Transverse colon (tissue), 4 donors: Measurements from ENCODE around the gene GDF7. TPM values are rescaled to one million over a fixed set of nuclear protein-coding genes. Genes with fewer than 3 reads are reported as not detected.

ENCODE experiments used
- DNase-seq: peaks from one replicate; pipeline ENCODE4 v3.0.0-alpha.2; 2019
- H3K27ac ChIP-seq, 4 donors: fragments of 200-600 bp; sonication (generic); 2 replicates each; pipeline ENCODE4 v1.5.1; 2016 to 2018; ENCODE audit warnings: inconsistent platforms in 4 of 4
- H3K27me3 ChIP-seq: fragments of 200-600 bp; sonication (generic); 2 replicates; pipeline ENCODE4 v1.5.1; 2017; ENCODE audit warnings: inconsistent platforms
- H3K36me3 ChIP-seq, 4 donors: fragments of 200-600 bp; sonication (generic); 2 replicates each; pipeline ENCODE4 v1.5.1; 2017 to 2019; ENCODE audit warnings: inconsistent platforms in 4 of 4
- H3K4me1 ChIP-seq, 4 donors: fragments of 200-600 bp; sonication (generic); 2 replicates each; pipeline ENCODE4 v1.5.1; 2017 to 2020; ENCODE audit warnings: inconsistent platforms in 4 of 4
- H3K4me3 ChIP-seq, 4 donors: fragments of 200-600 bp; sonication (generic); 1 replicate in 1 of 4; 2 replicates in 3 of 4; pipeline versions ENCODE4 v1.5.1 to v1.6.1; 2017 to 2019; ENCODE audit warnings: inconsistent platforms in 4 of 4
- H3K9me3 ChIP-seq, 2 donors: fragments of 200-600 bp; sonication (generic); 2 replicates each; pipeline ENCODE4 v1.5.1; 2017 to 2019; ENCODE audit warnings: inconsistent platforms in 2 of 2
- CTCF ChIP-seq, 5 experiments: fragments of 200-600 bp in 3 of 5; fragments of 450-650 bp in 2 of 5; sonication (generic) in 3 of 5; IDR thresholded peaks; 1 replicate in 2 of 5; 2 replicates in 3 of 5; pipeline ENCODE4 v1.5.1; 2016 to 2017; ENCODE audit warnings: antibody characterized with exemption in 5 of 5, inconsistent platforms in 3 of 5, mild to moderate bottlenecking in 2 of 5, moderate library complexity in 1 of 5
- EP300 ChIP-seq: sonication (generic); formaldehyde crosslinking; IDR thresholded peaks from one replicate; pipeline ENCODE4 v1.6.1; 2017; ENCODE audit warnings: antibody characterized with exemption, low read depth
- POLR2A ChIP-seq: fragments of 450-650 bp; IDR thresholded peaks from one replicate; pipeline ENCODE4 v1.6.1; 2016; ENCODE audit warnings: antibody characterized with exemption, mild to moderate bottlenecking, moderate library complexity
- POLR2AphosphoS5 ChIP-seq, 3 donors: sonication (generic); formaldehyde crosslinking; IDR thresholded peaks; one replicate each; pipeline ENCODE4 v1.6.1; 2016; ENCODE audit warnings: antibody characterized with exemption in 3 of 3
- WGBS, 2 donors: methylation state at CpG; one replicate each; pipeline ENCODE4 v1.1.5; 2018; ENCODE audit warnings: low coverage in 1 of 2; 5-methylcytosine and 5-hydroxymethylcytosine counted together
- in situ Hi-C, 4 donors: fragments of 200-750 bp; cut with MboI; loops; one replicate each; pipeline versions ENCODE4 v1.15.0 to v1.15.1; 2017; ENCODE audit warnings: low sequenced_read_pairs in 3 of 4, low pct_ligation_motif_present in 1 of 4, low pct_unique_long_range_greater_than_20kb in 1 of 4
- intact Hi-C: fragments of 100-400 bp; cut with DNase I; formaldehyde crosslinking; loops from one replicate; pipeline ENCODE4 v1.15.1; 2023; ENCODE audit warnings: low total_unique reads
- total RNA-seq, 4 donors: library from RNA; depleted of rRNA; stranded (reverse); fragments of >200 nt; gene quantifications; one replicate each; pipeline ENCODE4 v1.1.0, GENCODE V29; 2016

Gene GDF7
- total RNA-seq, 4 donors from 2014 or later, result 0.20 to 1.1 (median 0.58) TPM

GRCh38 chr2:20642055-20642971 lies 24.6 kb upstream of the GDF7 start:
- intact Hi-C loops, result loop anchor here (5.0 kb wide), 1 partner anchor 265 kb away; no protein-coding TSS in a partner anchor
- in situ Hi-C loops, result loop anchor here in 3 of 4 donors (10.0 to 25.0 kb wide), 4 partner anchors 205 to 755 kb away; partner anchors contain the start of gene RHOB (in 1 of the 3)
- 45% methylated on average over 21 of the region's 26 CpGs; no CpG with 5 or more reads in 1 of the 2 donors for WGBS, 2 donors
- Histone ChIP-seq H3K4me3 (no peak overlapping the region), H3K27me3 (no peaks in the 10 kb centered on the region), H3K9me3 (no peaks in the 10 kb centered on the region), H3K4me1 (peaks cover 0 to 14% (median 10%) of the 10 kb centered on the region in 4 donors), H3K36me3 (no peaks in the 10 kb centered on the region), H3K27ac (peak overlapping the region; percentile 64 to 88 (median 85))
- TF ChIP-seq CTCF (IDR thresholded peaks at IDR 0.05) (peak; percentile 87 to 95 (median 92)), POLR2AphosphoS5 (IDR thresholded peaks at IDR 0.05) (no peak)
- DNase-seq, result peak; percentile 82

- no peak for DNase-seq
- Histone ChIP-seq H3K4me1 (peaks cover 0 to 16% (median 15%) of the 10 kb centered on the region in 4 donors), H3K4me3 (no peak overlapping the region), H3K36me3 (no peaks in the 10 kb centered on the region), H3K27me3 (no peaks in the 10 kb centered on the region), H3K9me3 (no peaks in the 10 kb centered on the region), H3K27ac (peak overlapping the region in 2 of 4 donors; percentile 83 to 88)
- 83 to 90% methylated on average over 1 to 7 of the region's 7 CpGs for WGBS, 2 donors
- TF ChIP-seq CTCF (IDR thresholded peaks at IDR 0.05), result no peak
- no peak for TF ChIP-seq EP300
- TF ChIP-seq POLR2A, result no peak
- no peak for TF ChIP-seq POLR2AphosphoS5 (IDR thresholded peaks at IDR 0.05)
- in situ Hi-C loops, result loop anchor here in 3 of 4 donors (10.0 to 25.0 kb wide), 4 partner anchors 206 to 756 kb away; partner anchors contain the start of gene RHOB (in 1 of the 3)
- intact Hi-C loops, result loop anchor here (5.0 kb wide), 1 partner anchor 266 kb away; no protein-coding TSS in a partner anchor
These were observed 23.9 kb upstream of the GDF7 start for GRCh38 chr2:20643060-20643459.

GRCh38 chr2:20643826-20644225 lies 23.1 kb upstream of the GDF7 start:
- Histone ChIP-seq H3K36me3 (no peaks in the 10 kb centered on the region), H3K4me3 (no peak overlapping the region), H3K9me3 (no peaks in the 10 kb centered on the region), H3K27me3 (no peaks in the 10 kb centered on the region), H3K27ac (no peak overlapping the region), H3K4me1 (peaks cover 6 to 24% (median 22%) of the 10 kb centered on the region in 4 donors)
- in situ Hi-C loops, result loop anchor here in 3 of 4 donors (10.0 to 25.0 kb wide), 4 partner anchors 207 to 757 kb away; partner anchors contain the start of gene RHOB (in 1 of the 3)
- no peak for TF ChIP-seq EP300
- no peak for TF ChIP-seq CTCF (IDR thresholded peaks at IDR 0.05)
- TF ChIP-seq POLR2A, result no peak
- TF ChIP-seq POLR2AphosphoS5 (IDR thresholded peaks at IDR 0.05), result no peak
- intact Hi-C loops, result loop anchor here (5.0 kb wide), 1 partner anchor 267 kb away; no protein-coding TSS in a partner anchor
- DNase-seq, result no peak
- 50 to 61% methylated on average over 2 to 3 of the region's 3 CpGs for WGBS, 2 donors

GRCh38 chr2:20645301-20645701 lies 21.6 kb upstream of the GDF7 start:
- in situ Hi-C loops, result loop anchor here in 3 of 4 donors (10.0 to 25.0 kb wide), 4 partner anchors 208 to 758 kb away; partner anchors contain the start of gene RHOB (in 1 of the 3)
- Histone ChIP-seq H3K4me3 (no peak overlapping the region), H3K27me3 (no peaks in the 10 kb centered on the region), H3K4me1 (peaks cover 17 to 39% (median 35%) of the 10 kb centered on the region in 4 donors), H3K27ac (no peak overlapping the region), H3K9me3 (no peaks in the 10 kb centered on the region), H3K36me3 (no peaks in the 10 kb centered on the region)
- DNase-seq, result no peak
- intact Hi-C loops, result no loop called here
- TF ChIP-seq POLR2A (no peak), POLR2AphosphoS5 (IDR thresholded peaks at IDR 0.05) (no peak), EP300 (no peak), CTCF (IDR thresholded peaks at IDR 0.05) (no peak)
- 94% methylated on average over 14 of the region's 14 CpGs; no CpG with 5 or more reads in 1 of the 2 donors for WGBS, 2 donors
